ENCODE measurements around the gene PKM.
"Not testable (repeated sequence)": the region's sequence is repeated elsewhere in the genome, so short reads cannot be mapped to it uniquely, and the experiment has no call there.

PKM gene

DNA sequence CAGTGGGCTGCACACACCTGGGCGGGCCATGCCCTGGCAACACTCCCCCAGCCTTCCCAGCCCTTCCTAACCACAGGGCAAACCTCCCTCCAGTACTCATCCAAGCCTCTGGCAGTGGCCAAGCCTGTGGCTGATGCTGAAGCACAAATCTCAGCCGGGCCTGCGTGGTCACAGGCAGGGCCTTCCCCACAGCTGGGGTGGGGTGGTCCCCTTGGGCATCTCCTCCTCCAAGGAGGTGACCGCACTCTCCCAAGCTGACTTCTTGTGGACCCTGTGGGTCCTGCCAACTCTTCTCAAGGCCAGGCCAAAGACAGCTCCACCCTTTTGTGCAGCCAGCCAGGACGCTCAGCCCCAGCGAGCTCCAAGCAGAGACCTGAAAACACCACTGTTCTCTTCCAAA is 54.8 kb downstream of the PKM start:
- no peak for DNase-seq (ENCODE audit: low read depth)

- DNase-seq (ENCODE audit: low read depth): no peak
These were observed 55.6 kb downstream of the PKM start for GRCh38 chr15:72175186-72176044.

DNA sequence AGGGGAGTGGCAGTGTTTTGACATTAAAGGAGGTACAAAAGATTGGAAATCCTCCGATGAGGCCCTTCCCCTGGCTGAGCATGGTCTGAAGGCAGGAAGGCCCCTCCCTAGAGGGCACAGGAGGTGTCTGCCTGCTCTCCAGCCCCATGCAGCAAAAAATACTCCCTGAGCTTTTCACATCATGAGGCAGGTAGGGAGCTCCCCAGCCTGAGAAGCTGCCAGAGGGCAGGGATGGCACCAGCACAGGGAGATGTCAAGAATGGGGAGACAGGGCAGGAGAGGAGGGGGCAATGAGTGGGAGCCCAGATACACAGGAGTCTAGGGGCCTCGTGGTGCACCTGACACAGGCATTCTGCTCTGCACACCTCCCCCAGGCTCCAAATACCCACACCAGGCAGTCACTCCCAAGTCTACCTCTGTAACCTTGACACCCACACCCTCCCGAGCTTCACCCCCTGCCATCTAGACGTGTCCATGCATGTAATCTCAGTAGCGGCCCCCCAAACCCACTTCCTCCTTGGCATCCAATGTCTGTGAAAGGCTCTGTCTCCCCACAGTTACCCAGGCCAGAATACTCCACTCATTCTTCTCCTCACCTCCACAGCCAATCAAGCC is 56.3 kb downstream of the PKM start:
- DNase-seq (ENCODE audit: low read depth): no peak

GRCh38 chr15:72173864-72174550 is 57.0 kb downstream of the PKM start:
- DNase-seq (ENCODE audit: low read depth): no peak

GRCh38 chr15:72173401-72173800 is 57.6 kb downstream of the PKM start:
- no peak for DNase-seq (ENCODE audit: low read depth)

DNA sequence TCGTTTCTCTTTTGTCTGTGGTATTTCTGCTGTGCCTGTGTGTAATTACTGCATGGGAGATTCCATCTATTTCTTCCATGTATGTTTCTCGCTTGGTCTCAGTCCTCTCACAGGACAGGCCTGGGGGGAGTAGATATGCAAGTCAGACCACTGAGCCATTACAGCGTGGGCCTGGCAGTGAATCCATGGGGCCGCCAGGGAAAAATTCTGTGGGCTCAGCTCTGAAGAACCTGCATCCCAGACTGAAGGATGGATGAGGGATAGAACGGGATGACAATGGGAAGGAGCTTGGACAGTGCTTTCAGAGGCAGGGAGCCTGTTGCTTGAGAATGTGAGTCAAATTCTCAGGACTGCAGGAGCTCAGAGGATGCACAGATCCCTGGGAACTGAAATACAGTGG is 58.2 kb downstream of the PKM start:
- no peak for DNase-seq (ENCODE audit: low read depth)

- DNase-seq (ENCODE audit: low read depth): not testable (repeated sequence)
These were observed 59.0 kb downstream of the PKM start for GRCh38 chr15:72171978-72172377.

DNA sequence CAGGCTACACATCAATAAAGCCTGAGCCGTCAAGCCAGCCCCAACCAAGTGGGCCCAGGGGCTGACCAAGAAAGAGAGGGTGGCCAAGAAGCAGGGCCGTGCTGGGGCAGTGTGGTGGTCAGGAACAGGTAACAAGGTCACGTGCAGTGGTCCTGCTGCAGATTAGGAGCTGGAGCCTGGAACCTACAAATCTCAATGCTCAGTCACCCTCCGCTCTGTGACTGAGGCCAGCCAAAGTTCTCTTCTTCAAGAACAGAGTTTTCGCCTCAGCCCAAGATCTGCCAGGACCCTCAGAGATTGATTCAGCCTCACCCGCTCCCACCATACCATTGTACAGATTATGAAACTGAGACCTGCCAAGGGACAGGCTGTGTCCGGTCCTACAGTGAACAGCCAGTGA is 60.3 kb downstream of the PKM start:
- DNase-seq (ENCODE audit: low read depth): no peak

- DNase-seq (ENCODE audit: low read depth): no peak
These were observed 60.9 kb downstream of the PKM start for GRCh38 chr15:72169921-72170611.

DNA sequence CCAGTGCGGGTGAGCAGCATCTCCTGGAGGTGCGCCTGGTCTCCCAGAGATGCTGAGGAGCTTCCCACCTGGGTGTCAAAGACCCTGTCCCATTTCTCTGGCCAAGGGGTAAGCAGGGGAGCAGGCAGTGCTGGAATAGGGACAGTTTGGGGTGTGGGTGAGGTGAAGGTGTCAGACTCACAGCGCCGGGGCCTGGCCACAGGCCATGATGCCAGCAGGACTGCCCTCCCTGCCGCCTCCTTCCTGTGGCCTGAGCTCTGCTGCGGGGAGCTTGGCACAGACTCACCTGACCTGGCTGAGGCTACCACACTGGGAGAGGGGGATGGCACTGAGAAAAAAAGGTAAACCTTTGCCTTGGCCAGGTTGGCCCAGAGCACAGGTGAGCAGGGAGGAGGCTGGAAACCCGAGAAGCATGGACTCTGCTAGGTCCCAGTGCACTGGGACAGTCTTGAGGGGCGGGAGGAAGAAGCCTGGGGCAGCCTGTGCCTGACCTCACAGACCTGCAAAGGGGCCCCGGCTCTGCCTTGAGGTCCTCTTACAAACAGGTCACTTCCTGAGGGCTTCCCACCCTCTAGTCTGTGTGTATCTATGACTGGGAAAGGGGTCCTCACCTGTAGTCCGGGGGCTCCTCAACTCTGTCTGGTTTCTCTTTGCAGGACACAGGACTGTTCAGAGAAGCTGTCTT is 61.6 kb downstream of the PKM start:
- no peak for DNase-seq (ENCODE audit: low read depth)

DNA sequence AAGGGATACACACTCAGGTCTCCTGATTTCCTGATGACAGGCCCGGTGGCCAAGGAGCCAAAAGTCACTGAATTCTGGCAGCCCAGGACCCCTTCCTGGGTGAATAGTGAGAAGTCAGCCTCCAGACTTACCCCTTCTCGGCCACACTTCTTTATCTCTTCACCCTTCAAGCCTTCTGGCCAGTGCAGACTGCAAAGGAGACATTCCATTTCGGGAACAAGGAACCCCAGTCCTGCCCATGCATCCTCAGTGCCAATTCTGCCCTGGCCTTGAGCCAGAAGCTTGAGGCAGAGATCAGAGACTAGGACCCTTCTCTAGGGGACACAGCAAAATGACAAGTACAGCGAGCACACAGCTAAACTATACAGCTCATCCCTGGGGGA is 62.2 kb downstream of the PKM start:
- DNase-seq (ENCODE audit: low read depth): no peak

DNA sequence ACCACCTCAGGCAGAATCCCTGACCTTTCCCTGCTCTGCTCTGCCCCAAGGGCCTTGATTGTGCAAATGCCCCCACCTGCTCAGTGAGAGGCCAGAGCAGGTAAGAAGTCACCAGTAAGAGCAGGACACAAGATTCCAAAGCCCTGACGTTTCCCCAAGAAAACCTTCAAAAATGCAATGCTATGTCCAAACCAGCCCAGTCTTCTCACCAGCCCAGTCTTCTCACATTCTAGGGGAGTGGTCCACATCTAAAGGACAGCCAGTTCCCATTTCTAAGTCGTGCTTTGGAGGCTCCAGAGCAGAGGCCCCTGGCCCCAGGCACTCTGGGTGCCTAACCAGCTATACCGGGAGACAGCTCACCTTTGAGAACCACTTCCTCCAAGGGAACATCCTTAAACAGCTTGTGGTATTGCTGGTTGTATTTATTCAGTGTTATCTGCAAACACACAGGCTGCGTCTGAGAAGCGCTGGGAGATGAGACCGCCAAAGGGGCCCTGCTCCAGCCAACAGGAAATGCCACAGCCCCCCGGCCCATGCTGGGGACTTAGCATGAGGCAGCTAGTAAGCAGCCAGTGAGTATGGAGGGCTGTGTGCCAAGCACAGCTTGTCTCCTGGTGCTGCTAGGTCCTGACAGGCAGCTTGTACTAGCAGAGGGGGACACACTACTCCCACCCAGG is 62.7 kb downstream of the PKM start:
- DNase-seq (ENCODE audit: low read depth): no peak

DNA sequence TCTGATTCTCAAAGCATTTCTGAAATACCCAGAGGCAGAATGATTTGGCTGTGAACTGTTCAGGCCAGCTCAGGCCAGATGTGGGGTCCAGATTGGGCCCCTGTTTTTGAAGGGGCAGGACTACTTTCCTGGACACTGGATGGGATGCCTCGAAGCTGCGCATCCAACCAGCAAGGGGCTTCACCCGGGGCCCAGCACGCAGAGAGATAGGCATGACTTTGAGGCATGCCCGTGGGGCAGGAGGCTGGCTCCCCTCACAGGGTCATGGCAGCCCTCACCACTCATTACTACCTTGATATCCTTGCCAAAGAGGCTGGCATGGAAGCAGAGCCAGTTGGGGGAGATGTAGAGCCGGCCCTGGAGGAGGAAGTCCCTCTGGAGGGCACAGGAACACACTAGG is 63.5 kb downstream of the PKM start:
- no peak for DNase-seq (ENCODE audit: low read depth)

- DNase-seq (ENCODE audit: low read depth): no peak
These were observed 64.1 kb downstream of the PKM start for GRCh38 chr15:72166716-72167417.

DNA sequence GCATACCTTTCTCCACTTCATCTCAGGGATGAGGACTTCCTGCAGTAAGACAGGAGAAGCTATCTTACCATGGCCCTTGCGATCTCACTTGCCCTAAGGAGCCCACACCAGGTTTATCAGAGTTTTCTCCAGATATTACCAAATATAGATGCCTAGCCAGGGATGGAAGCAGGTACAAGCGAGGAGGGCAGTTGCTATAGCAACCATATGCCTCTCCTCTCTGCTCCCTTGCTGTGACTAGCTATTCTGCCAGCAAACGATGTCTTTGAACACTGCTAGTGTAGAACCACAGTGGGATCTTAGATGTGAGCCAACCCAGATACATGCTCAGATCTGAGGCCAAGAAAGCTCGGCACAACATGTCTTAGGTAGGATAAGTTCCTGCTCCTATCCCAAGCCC is 67.3 kb downstream of the PKM start:
- no peak for DNase-seq (ENCODE audit: low read depth)

DNA sequence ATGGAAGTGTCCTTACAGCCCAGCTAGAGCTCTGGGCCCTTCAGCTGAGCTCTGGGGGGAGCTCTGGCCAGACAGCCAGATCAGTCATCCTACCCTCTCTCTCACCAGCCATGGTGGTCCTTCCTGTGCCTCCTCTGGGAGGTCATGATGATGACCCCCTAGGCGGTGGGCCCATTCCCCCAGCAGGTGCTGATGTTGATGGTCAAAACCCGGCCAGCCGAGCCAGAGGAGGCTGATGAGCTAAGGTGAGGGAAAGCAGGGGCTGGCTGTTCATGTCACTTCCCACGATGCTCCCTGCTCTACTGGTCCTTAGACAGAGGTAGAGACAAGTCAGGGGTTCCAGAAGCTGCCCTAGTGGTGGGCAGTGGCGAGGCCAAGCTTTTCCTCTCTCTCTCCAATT is 68.4 kb downstream of the PKM start:
- DNase-seq (ENCODE audit: low read depth): no peak

GRCh38 chr15:72161361-72162132 is 69.4 kb downstream of the PKM start:
- no peak for DNase-seq (ENCODE audit: low read depth)

GRCh38 chr15:72160696-72161245 is 70.2 kb downstream of the PKM start:
- no peak for DNase-seq (ENCODE audit: low read depth)

GRCh38 chr15:72156928-72157327 is 74.1 kb downstream of the PKM start:
- DNase-seq (ENCODE audit: low read depth): no peak
